ENCODE measurements around the gene TNFAIP6.

- TF ChIP-seq POLR2A (IDR thresholded peaks at IDR 0.05; ENCODE audit: low read depth, low read length) = no peak
- no peak for TF ChIP-seq POLR2AphosphoS5 (IDR thresholded peaks at IDR 0.05; ENCODE audit: low read depth, low read length)
Observed at GRCh38 chr2:151422917-151423439, 65.6 kb downstream of the TNFAIP6 start.

Data from GM12892 (cell line).